Neural crest cell (in vitro differentiated cells): ENCODE data around the gene YLPM1. TPM values are rescaled to one million over a fixed set of nuclear protein-coding genes. Genes with fewer than 3 reads are reported as not detected.

Experiments
- DNase-seq: peaks from one replicate; pipeline ENCODE4 v3.0.0; 2021; ENCODE audit warnings: low read depth, mixed read lengths, low spot score
- H3K27ac Mint-ChIP-seq: one replicate; pipeline ENCODE4 v1.8.0; 2021; ENCODE audit warnings: mild to moderate bottlenecking, mixed read lengths; ENCODE audit not compliant: unreplicated experiment
- H3K27me3 Mint-ChIP-seq: 2 replicates; pipeline ENCODE4 v1.8.0; 2021; ENCODE audit warnings: low read depth, mild to moderate bottlenecking, mixed read lengths
- H3K36me3 Mint-ChIP-seq: 2 replicates; pipeline ENCODE4 v1.8.0; 2021; ENCODE audit warnings: low read depth, mild to moderate bottlenecking, mixed read lengths
- H3K4me1 Mint-ChIP-seq: 2 replicates; pipeline ENCODE4 v1.8.0; 2021; ENCODE audit warnings: mixed read lengths
- H3K4me3 Mint-ChIP-seq: one replicate; pipeline ENCODE4 v1.8.0; 2021; ENCODE audit warnings: mild to moderate bottlenecking, mixed read lengths
- H3K9me3 Mint-ChIP-seq: 2 replicates; pipeline ENCODE4 v1.8.0; 2021; ENCODE audit warnings: mixed read lengths
- CTCF ChIP-seq: fragments of 200-600 bp; sonication (generic); conservative IDR thresholded peaks from 2 replicates; pipeline ENCODE4 v1.5.0; 2021; ENCODE audit warnings: antibody characterized with exemption, mild to moderate bottlenecking
- total RNA-seq: library from RNA; stranded (reverse); gene quantifications from 2 replicates; pipeline ENCODE4 v1.2.1, GENCODE V29; 2021

The YLPM1 gene
- total RNA-seq, 1 donor from 2014 or later, result 115 TPM

GRCh38 chr14:74835645-74836250 lies 72.6 kb downstream of the YLPM1 start:
- no peak for TF ChIP-seq CTCF
- H3K4me1 Mint-ChIP-seq, result no peaks in the 10 kb centered on the region
- no peaks in the 10 kb centered on the region for H3K36me3 Mint-ChIP-seq
- no peak overlapping the region for H3K4me3 Mint-ChIP-seq
- no peak overlapping the region for H3K27ac Mint-ChIP-seq
- no peaks in the 10 kb centered on the region for H3K9me3 Mint-ChIP-seq
- no peak for DNase-seq
- no peaks in the 10 kb centered on the region for H3K27me3 Mint-ChIP-seq

GRCh38 chr14:74836251-74836960 lies 73.3 kb downstream of the YLPM1 start:
- H3K27ac Mint-ChIP-seq, result no peak overlapping the region

GRCh38 chr14:74838166-74838565 lies 75.0 kb downstream of the YLPM1 start:
- no peaks in the 10 kb centered on the region for H3K27me3 Mint-ChIP-seq
- DNase-seq, result no peak

More at GRCh38 chr14:74836251-74836960, 73.3 kb downstream of the YLPM1 start:
- TF ChIP-seq CTCF, result no peak
- Mint-ChIP-seq H3K27me3 (no peaks in the 10 kb centered on the region), H3K4me1 (no peaks in the 10 kb centered on the region), H3K4me3 (no peak overlapping the region), H3K36me3 (no peaks in the 10 kb centered on the region), H3K9me3 (no peaks in the 10 kb centered on the region)
- no peak for DNase-seq

GRCh38 chr14:74840603-74841030 lies 77.5 kb downstream of the YLPM1 start:
- no peaks in the 10 kb centered on the region for H3K27me3 Mint-ChIP-seq
- H3K27ac Mint-ChIP-seq, result no peak overlapping the region
- TF ChIP-seq CTCF, result no peak
- no peak overlapping the region for H3K4me3 Mint-ChIP-seq
- H3K4me1 Mint-ChIP-seq, result no peaks in the 10 kb centered on the region
- no peaks in the 10 kb centered on the region for H3K9me3 Mint-ChIP-seq
- H3K36me3 Mint-ChIP-seq, result no peaks in the 10 kb centered on the region
- no peak for DNase-seq

More at GRCh38 chr14:74838166-74838565, 75.0 kb downstream of the YLPM1 start:
- TF ChIP-seq CTCF, result no peak
- Mint-ChIP-seq H3K36me3 (no peaks in the 10 kb centered on the region), H3K4me1 (no peaks in the 10 kb centered on the region), H3K9me3 (no peaks in the 10 kb centered on the region), H3K4me3 (no peak overlapping the region), H3K27ac (no peak overlapping the region)

- Mint-ChIP-seq H3K9me3 (no peaks in the 10 kb centered on the region), H3K36me3 (no peaks in the 10 kb centered on the region), H3K27me3 (no peaks in the 10 kb centered on the region), H3K27ac (no peak overlapping the region), H3K4me3 (no peak overlapping the region), H3K4me1 (no peaks in the 10 kb centered on the region)
- DNase-seq, result no peak
- no peak for TF ChIP-seq CTCF
Measured at GRCh38 chr14:74841230-74842207, 78.4 kb downstream of the YLPM1 start.
